Body of pancreas (tissue), 4 donors: ENCODE data around the gene TENM3. TPM values are rescaled to one million over a fixed set of nuclear protein-coding genes. Genes with fewer than 3 reads are reported as not detected.

Experiments used
- ATAC-seq: fragments of 150-250 bp; one replicate; pipeline ENCODE4 v1.9.1; 2016
- DNase-seq, 4 donors: peaks; one replicate each; pipeline ENCODE4 v3.0.0-alpha.2; 2019
- H3K27ac ChIP-seq, 4 donors: fragments of 200-600 bp; sonication (generic); 1 replicate in 3 of 4; 2 replicates in 1 of 4; pipeline versions ENCODE4 v1.5.1 to v1.6.1; 2016 to 2019; ENCODE audit warnings: mild to moderate bottlenecking in 1 of 4, mixed read lengths in 1 of 4, moderate library complexity in 1 of 4
- H3K27me3 ChIP-seq, 2 donors: fragments of 200-600 bp; sonication (generic); one replicate each; pipeline ENCODE4 v1.6.0; 2016; ENCODE audit warnings: mild to moderate bottlenecking in 1 of 2
- H3K36me3 ChIP-seq, 2 donors: fragments of 200-600 bp; sonication (generic); replicated peaks in 1 of 2; 2 replicates each; pipeline ENCODE4 v1.5.1; 2016; ENCODE audit warnings: low read depth in 2 of 2; ENCODE audit not compliant: insufficient read depth in 1 of 2
- H3K4me1 ChIP-seq: fragments of 200-600 bp; sonication (generic); one replicate; pipeline ENCODE4 v1.6.0; 2016
- H3K4me3 ChIP-seq, 2 donors: fragments of 200-600 bp; sonication (generic); 1 replicate in 1 of 2; 2 replicates in 1 of 2; pipeline ENCODE4 v1.5.1; 2016 to 2019
- H3K9me3 ChIP-seq, 3 donors: fragments of 200-600 bp; sonication (generic); 1 replicate in 2 of 3; 2 replicates in 1 of 3; pipeline ENCODE4 v1.5.1; 2016
- POLR2A ChIP-seq, 3 donors: fragments of 450-650 bp; IDR thresholded peaks; one replicate each; pipeline ENCODE4 v1.6.1; 2016; ENCODE audit warnings: antibody characterized with exemption in 3 of 3, mild to moderate bottlenecking in 2 of 3
- WGBS, 2 donors: methylation state at CpG; one replicate each; pipeline ENCODE4 v1.1.5; 2017; 5-methylcytosine and 5-hydroxymethylcytosine counted together
- intact Hi-C: fragments of 100-400 bp; cut with DNase I; formaldehyde crosslinking; loops from one replicate; pipeline ENCODE4 v1.15.1; 2023
- total RNA-seq, 2 donors: library from RNA; depleted of rRNA; stranded (reverse); fragments of >200 nt; gene quantifications; one replicate each; pipeline ENCODE4 v1.1.0, GENCODE V29; 2016
- TF ChIP-seq, protein P1 (sequence below), 7 experiments: fragments of 450-650 bp in 4 of 7; fragments of 200-600 bp in 3 of 7; sonication (generic) in 3 of 7; IDR thresholded peaks; one replicate each; pipeline ENCODE4 v1.5.1; 2016 to 2019; ENCODE audit warnings: antibody characterized with exemption in 7 of 7

The TENM3 gene
- total RNA-seq, 2 donors from 2014 or later, result 2.3 to 9.6 TPM

- DNase-seq, result no peak
- no peak for TF ChIP-seq POLR2A (IDR thresholded peaks at IDR 0.05)
- TF ChIP-seq, protein P1, sequence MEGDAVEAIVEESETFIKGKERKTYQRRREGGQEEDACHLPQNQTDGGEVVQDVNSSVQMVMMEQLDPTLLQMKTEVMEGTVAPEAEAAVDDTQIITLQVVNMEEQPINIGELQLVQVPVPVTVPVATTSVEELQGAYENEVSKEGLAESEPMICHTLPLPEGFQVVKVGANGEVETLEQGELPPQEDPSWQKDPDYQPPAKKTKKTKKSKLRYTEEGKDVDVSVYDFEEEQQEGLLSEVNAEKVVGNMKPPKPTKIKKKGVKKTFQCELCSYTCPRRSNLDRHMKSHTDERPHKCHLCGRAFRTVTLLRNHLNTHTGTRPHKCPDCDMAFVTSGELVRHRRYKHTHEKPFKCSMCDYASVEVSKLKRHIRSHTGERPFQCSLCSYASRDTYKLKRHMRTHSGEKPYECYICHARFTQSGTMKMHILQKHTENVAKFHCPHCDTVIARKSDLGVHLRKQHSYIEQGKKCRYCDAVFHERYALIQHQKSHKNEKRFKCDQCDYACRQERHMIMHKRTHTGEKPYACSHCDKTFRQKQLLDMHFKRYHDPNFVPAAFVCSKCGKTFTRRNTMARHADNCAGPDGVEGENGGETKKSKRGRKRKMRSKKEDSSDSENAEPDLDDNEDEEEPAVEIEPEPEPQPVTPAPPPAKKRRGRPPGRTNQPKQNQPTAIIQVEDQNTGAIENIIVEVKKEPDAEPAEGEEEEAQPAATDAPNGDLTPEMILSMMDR (IDR thresholded peaks at IDR 0.05), result no peak
- Histone ChIP-seq H3K36me3 (no peaks in the 10 kb centered on the region), H3K27me3 (no peaks in the 10 kb centered on the region), H3K27ac (no peak overlapping the region), H3K4me3 (no peak overlapping the region), H3K4me1 (no peaks in the 10 kb centered on the region), H3K9me3 (no peaks in the 10 kb centered on the region)
- 73 to 85% methylated on average over 5 of the region's 5 CpGs for WGBS, 2 donors
- no peak for ATAC-seq
- intact Hi-C loops, result no loop called here
Observed at GRCh38 chr4:182301736-182302135, 58.5 kb downstream of the TENM3 start.

GRCh38 chr4:182303847-182304246 is 60.6 kb downstream of the TENM3 start:
- intact Hi-C loops, result no loop called here
- WGBS, 2 donors, result 90 to 91% methylated on average over 5 of the region's 5 CpGs
- Histone ChIP-seq H3K27me3 (no peaks in the 10 kb centered on the region), H3K36me3 (no peaks in the 10 kb centered on the region), H3K9me3 (no peaks in the 10 kb centered on the region), H3K4me3 (no peak overlapping the region), H3K27ac (no peak overlapping the region), H3K4me1 (no peaks in the 10 kb centered on the region)
- no peak for DNase-seq
- ATAC-seq, result no peak
- no peak for TF ChIP-seq POLR2A (IDR thresholded peaks at IDR 0.05)
- TF ChIP-seq, protein P1 (IDR thresholded peaks at IDR 0.05), result no peak

- Histone ChIP-seq H3K27ac (no peak overlapping the region), H3K4me1 (no peaks in the 10 kb centered on the region), H3K9me3 (no peaks in the 10 kb centered on the region), H3K36me3 (no peaks in the 10 kb centered on the region), H3K27me3 (no peaks in the 10 kb centered on the region), H3K4me3 (no peak overlapping the region)
- WGBS, 2 donors, result 62 to 74% methylated on average over 4 of the region's 4 CpGs
- no peak for DNase-seq
- intact Hi-C loops, result no loop called here
- no peak for ATAC-seq
- TF ChIP-seq, protein P1 (IDR thresholded peaks at IDR 0.05), result no peak
- no peak for TF ChIP-seq POLR2A (IDR thresholded peaks at IDR 0.05)
Observed at GRCh38 chr4:182306792-182307507, 63.7 kb downstream of the TENM3 start.

DNA sequence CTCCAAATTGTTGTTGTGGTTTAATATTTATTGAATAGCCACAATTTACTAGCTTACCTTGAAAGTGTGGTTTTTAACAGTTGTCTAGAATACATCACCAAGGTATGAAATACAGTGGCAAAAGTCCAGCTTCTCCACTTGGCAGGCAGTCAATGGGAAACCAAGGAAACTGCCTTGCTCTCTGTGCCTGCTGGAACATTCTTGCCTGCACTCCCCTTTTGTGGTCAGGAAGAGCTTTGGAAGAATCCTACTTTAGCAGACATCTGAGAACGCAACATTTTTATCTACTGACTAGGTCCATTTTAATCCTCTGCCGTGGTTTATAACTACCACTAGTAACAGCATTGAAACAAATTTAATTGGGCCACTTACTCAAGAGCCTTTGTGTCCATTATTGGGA is 64.5 kb downstream of the TENM3 start:
- H3K4me1 ChIP-seq, result no peaks in the 10 kb centered on the region
- ATAC-seq (no peak), DNase-seq (peak; percentile 39 to 66 (median 49))
- 58 to 60% methylated on average over 2 of the region's 2 CpGs for WGBS, 2 donors
- H3K4me3 ChIP-seq, result no peak overlapping the region
- no peak for TF ChIP-seq POLR2A (IDR thresholded peaks at IDR 0.05)
- TF ChIP-seq, protein P1 (IDR thresholded peaks at IDR 0.05), result no peak
- H3K27me3 ChIP-seq, result no peaks in the 10 kb centered on the region
- H3K27ac ChIP-seq, result no peak overlapping the region
- no peaks in the 10 kb centered on the region for H3K36me3 ChIP-seq
- intact Hi-C loops, result no loop called here
- no peaks in the 10 kb centered on the region for H3K9me3 ChIP-seq

DNA sequence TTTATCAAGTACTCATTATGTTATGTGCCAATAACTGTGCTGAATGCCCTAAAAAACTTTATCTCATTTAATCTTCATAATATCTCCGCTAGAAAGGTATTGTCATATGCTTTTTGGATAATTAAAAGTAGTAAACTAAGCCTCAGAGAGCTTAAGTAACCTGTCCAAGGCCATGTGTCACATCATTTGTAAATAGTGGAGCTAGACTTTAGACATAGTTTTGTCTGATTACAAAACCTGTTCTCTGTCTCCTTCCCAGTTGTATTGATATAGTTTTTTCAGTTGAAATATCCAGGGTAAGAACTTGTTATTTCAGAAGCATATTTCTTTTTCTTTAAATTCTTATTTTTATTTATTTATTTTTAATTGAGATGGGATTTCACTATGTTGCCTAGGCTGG is 66.7 kb downstream of the TENM3 start:
- TF ChIP-seq, protein P1 (IDR thresholded peaks at IDR 0.05), result no peak
- TF ChIP-seq POLR2A (IDR thresholded peaks at IDR 0.05), result no peak
- H3K4me3 ChIP-seq, result no peak overlapping the region
- H3K9me3 ChIP-seq, result peaks cover 0 to 8% (median 0%) of the 10 kb centered on the region in 3 donors
- H3K27ac ChIP-seq, result no peak overlapping the region
- H3K27me3 ChIP-seq, result no peaks in the 10 kb centered on the region
- no peaks in the 10 kb centered on the region for H3K36me3 ChIP-seq
- 69 to 82% methylated on average over 1 of the region's 1 CpG for WGBS, 2 donors
- DNase-seq (no peak), ATAC-seq (no peak)
- H3K4me1 ChIP-seq, result no peaks in the 10 kb centered on the region
- intact Hi-C loops, result no loop called here
